SKM-1 treated with dmso at 0.1 percent for 144 hours (cell line): ENCODE measurements around the gene CBY1.

ENCODE experiments used
- DNase-seq: peaks from one replicate; lab custom pipeline; 2025; ENCODE audit not compliant: unreplicated experiment; lab: John Stamatoyannopoulos, UW

The CBY1 gene

GRCh38 chr22:38645430-38645829, 11.0 kb upstream of the CBY1 start:
- DNase-seq, result peak; percentile 31

- DNase-seq, result no peak
Measured at GRCh38 chr22:38649841-38650522, 6.5 kb upstream of the CBY1 start.

- DNase-seq, result no peak
Measured at GRCh38 chr22:38652859-38653258, 3.6 kb upstream of the CBY1 start.

GRCh38 chr22:38653741-38654140, 2.7 kb upstream of the CBY1 start:
- no peak for DNase-seq

- DNase-seq, result no peak
Measured at GRCh38 chr22:38655519-38656255, 751 bp upstream of the CBY1 start.

- no peak for DNase-seq
Measured at GRCh38 chr22:38657045-38657909, 839 bp downstream of the CBY1 start.

DNA sequence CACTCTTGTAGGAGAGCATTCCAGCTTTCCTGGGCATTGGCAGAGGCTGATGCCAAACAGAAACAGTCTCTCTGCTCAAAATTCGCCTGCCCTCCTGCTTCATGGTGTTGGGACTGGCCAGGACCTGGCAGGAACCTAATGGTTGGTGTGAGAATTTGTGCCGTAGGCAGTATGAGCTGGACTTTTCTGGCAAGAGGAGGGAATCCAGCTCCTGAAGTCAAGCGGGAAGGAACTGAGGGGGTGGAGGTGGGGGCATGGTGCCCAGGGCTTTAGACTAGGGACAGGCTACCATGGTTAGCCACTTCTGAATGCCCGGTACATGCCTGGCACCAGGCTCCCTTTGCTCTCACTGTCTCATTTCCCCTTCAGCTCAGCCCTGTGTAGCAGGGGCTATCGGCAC, 18.4 kb downstream of the CBY1 start:
- no peak for DNase-seq

DNA sequence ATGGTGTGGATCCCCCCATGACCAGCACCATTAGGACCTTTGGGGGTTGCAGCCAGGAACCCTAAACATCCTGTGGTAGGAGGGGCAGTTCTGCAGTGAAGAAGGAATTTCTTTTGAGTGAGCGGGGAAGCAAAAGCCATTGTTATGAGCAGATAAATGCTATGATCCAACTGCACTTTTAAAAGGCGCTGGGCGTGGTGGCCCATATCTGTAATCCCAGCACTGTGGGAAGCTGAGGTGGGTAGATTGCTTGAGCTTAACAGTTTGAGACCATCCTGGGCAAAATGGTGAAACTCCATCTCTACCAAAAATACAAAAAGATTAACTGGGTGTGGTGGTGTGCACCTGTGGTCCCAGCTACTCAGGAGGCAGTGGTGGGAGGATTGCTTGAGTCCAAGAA, 19.4 kb downstream of the CBY1 start:
- no peak for DNase-seq

DNA sequence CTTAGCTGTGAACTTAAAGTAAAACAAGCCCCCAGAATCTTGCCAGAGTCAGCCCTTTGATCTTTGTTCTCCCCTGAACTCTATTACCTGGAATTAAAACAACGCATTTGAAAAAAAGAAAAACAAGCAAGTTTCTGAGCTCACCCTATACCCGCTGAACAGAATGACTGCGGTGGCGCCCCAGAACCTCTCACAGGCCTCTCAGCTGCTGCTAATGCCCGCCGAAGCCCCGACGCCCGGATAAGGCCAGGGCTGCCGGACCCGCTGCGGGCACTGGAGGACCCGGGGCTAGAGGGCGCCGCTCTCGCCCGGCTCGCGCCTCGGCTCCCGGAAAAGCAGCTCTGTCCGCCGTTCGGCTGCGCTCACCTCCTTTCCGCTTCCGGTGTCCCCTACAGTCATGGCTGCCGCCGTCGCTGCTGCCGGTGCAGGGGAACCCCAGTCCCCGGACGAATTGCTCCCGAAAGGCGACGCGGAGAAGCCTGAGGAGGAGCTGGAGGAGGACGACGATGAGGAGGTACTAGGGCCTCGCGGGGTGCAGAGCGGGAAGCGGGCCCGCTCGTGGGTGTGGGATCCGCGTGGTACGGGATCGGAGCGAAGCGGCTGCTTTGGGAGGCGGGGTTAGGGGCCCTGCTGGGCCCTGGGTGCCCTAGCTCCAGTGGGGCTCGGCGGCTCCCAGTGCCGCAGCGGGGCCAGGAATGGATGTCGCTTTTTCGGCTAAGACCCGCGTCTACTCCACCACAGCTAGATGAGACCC, 25.3 kb downstream of the CBY1 start, which contains the start of gene TOMM22:
TOMM22 (plus strand) TSS at position 376 of the 754 bp plus-strand sequence; CDS start at position 398, 22 bp downstream.
- DNase-seq, result peak; percentile 82

DNA sequence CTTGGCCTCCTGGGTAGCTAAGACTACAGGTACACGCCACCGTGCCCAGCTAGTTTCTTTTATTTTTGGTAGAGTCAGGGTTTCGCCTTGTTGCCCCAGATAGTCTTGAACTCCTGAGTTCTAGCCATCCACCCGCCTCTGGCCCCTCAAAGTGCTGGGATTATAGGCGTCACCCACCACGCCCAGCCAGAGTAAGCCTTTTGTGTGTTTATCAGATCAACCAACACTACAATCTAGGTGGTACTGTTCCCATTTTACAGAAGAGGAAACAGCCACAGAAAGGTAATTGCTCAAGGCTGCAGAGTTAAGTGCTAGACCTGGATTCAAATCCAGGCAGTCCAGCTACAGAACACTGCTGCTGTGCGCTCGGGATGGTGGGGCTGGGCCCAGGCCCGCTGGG, 28.5 kb downstream of the CBY1 start:
- no peak for DNase-seq

- no peak for DNase-seq
Measured at GRCh38 chr22:38685761-38686160, 29.3 kb downstream of the CBY1 start.

DNA sequence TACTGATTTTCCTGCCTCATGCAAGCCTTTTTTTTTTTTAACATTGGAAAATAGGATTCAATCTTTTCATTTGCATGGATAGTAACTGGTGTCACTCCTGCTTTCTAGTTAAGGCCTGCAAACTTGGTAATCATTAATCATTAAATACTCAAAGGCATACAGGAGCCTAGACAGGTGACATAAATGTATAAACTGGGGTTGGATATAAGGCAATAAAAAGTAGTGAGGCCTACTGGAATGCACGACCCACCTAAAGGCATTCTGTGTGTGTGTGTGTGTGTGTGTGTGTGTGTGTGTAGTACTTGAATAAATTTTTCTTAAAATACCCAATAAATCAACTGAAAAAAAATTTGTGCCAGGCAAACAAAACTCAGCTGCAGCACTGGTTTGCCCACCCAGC, 33.2 kb downstream of the CBY1 start:
- no peak for DNase-seq

GRCh38 chr22:38694049-38694448, 37.6 kb downstream of the CBY1 start:
- DNase-seq, result no peak

GRCh38 chr22:38694940-38695339, 38.5 kb downstream of the CBY1 start:
- no peak for DNase-seq

GRCh38 chr22:38696606-38697424, 40.4 kb downstream of the CBY1 start:
- no peak for DNase-seq

DNA sequence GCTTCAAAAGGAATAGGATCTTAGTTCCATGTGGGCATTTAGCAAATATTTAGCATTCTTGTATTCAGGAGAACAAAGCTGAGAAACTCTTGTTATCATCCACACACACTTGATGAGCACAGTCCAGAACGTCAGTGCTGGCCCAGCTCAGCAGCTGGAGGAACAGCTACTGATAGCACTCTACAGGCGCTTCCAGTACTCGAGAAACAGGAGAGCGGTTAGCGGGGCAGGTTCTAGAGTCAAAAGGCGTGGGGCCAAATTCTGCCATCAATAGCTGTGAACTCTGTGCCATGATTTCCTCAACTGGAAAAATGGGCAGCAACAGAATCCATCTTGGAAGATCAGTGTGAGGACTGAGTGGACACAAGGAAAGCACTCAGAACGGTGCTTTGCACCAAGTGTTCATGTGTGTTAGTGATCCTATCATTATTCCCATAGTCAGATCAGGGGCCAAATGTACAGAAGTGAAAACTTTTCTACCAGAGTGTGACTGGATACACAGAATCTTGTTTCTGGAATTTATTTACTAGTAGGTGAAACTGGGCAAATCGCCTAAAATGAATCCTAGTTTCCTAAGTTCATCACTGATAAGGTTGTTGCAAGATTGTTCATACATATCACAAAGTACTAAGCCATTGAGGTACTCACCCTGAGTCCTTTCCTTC, 41.1 kb downstream of the CBY1 start:
- no peak for DNase-seq

DNA sequence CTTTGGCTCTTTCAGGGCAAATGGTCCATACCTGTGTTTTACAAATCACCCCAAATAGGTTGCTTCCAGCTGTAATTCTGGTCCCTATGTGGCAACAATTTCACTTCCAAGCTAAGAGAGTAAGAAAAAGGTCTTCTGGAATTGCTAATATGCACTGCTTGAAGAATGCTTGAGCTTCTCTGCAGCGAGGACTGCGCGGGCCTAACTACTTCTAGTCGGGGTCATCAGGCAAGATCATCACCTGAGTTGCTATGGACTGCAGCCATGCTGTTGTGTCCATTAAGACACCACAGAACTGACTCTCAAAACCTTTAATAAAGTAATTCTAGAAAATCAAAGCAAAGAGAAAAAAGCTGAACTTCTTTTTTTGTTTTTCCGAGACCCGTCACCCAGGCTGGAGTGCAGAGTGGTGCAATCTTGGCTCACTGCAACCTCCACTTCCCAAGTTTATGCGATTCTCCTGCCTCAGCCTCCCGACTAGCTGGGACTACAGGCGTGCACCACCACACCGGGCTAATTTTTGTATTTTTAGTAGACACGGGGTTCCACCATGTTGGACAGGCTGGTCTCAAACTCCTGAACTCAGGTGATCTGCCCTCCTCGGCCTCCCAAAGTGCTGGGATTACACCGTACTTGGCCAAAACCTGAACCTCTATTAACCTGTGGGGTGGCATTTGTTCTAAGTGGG, 42.1 kb downstream of the CBY1 start:
- DNase-seq, result no peak

DNA sequence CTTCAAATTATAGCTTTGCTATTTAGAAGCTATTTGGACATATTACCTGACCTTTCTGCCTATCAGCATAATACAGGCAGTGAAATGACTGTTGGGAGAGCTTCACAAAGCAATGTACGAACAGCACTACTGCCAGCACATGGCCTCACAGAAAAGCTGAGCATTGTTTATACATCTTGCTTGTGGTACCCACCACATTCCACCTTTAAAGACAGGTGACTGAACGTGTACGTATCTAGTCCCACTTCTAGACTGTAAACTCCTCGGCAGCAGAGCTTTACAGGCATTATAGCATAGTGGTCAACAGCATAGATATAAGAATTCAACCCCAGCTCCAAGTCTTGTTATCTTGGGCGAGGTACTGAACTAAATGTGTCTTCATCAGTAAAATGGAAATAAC, 42.7 kb downstream of the CBY1 start:
- no peak for DNase-seq

GRCh38 chr22:38699784-38700183, 43.3 kb downstream of the CBY1 start:
- no peak for DNase-seq
